GM19463 (cell line): ENCODE data around the gene SSBP4.
A peak's percentile ranks its signal among the peaks of the same experiment; 100 is the strongest.
"Not testable (repeated sequence)": the region's sequence is repeated elsewhere in the genome, so short reads cannot be mapped to it uniquely, and the experiment has no call there.

Source experiments
- ATAC-seq: cut with Tn5 transposase; IDR thresholded peaks from one replicate; pipeline ENCODE4 v1.9.1; 2021; ENCODE audit warnings: mild to moderate bottlenecking, moderate library complexity; ENCODE audit not compliant: unreplicated experiment

SSBP4 gene

DNA sequence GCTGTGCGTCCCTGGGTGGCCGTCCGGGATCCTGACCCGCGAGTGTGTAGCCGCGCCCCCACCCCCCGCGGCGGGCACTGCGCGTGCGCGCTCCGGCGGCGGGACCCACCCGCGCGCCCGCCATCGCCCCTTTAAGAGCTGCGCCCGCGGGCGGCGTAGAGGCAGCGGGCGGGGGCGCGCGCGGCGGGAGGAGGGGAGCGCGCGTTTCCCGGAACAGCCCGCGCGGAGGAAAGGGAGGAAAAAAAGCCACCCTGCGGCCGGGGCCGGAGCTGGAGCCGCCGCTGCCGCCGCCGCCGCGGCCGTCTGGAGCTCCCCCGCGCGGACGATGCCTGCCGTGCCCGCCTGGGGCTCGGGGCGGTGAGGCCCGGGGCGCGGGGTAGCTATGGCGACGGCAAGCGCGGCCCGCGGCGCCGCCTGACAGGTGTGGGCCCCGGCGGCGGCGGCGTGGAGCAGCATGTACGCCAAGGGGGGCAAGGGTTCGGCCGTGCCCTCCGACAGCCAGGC is at the start of gene SSBP4:
SSBP4 (plus strand) TSS at position 204 of the 504 bp plus-strand sequence; CDS start at position 455, 251 bp downstream.
- peak; percentile 41 for ATAC-seq

DNA sequence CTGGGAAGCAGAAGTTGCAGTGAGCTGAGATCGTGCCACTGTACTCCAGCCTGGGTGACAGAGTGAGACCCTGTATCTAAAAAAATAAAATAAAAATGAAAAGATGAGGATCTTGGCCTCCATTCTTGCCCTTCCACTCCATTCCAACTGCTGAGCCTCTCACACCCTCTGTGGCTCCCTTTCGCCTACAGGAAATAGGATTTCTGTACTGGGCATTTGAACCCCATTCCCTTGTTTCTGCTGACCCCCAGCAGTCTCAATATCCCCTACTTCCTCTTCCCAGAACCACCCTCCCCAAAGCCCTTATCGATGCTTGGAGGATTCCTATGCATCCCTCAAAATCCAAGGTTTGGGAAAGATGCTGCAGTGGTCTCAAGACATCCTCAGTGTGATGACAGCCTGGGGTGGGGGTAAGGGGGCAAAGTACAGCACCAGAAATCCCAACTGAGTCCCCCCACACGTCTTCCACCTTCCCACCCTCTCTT is 45.7 kb upstream of the SSBP4 start:
- ATAC-seq: no peak

DNA sequence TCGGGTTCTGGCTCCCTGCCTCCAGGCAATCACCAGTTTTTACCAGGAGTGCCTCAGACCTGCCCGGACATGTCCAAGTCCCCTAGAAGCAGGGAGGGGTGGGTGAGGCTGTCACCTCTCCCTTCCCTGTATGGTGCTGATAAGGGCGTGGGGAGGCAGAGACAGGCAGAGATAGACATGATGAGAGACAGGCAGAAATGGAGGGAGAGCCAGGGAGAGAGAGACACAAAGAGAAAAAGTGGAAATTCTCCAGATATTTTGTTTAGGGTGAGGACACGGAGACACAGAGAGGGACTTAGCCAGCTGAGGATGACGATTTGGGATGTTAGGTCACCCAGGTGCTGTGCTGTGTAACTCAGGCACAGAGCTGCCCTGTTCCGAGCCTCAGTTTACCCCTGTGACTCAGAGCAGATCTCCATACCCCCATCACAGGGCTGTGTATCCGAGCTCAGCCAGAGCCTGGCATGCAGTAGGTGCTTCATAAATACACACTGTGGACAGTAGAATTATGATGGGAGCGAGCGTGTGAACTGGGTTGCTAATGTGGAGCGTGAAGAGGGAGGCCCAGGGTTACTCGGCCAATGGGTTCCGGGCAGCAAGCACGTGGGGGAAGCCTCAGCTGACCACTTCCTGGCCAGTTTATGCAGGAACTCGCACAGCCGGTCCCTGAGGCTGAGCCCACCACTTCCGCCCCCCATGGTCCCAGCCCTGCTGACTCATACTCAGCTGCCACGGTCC is 45.1 kb upstream of the SSBP4 start:
- ATAC-seq: peak; percentile 84

DNA sequence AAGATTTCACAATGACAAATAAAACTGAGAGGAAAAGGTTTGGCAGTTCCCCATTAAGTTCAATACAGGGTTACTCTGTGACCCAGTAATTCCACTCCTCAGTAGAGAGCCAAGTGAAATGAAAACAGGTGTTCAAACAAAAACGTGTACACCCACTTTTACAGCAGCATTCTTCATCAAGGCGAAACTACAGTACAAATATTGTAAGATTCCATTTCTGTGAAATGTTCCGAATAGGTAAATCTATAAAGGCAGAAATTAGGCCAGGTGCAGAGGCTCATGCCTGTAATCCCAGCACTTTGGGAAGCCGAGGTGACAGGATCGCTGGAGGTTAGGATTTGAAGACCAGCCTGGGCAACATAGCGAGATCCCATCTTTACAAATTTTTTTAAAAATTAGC is 42.2 kb upstream of the SSBP4 start:
- ATAC-seq: no peak

DNA sequence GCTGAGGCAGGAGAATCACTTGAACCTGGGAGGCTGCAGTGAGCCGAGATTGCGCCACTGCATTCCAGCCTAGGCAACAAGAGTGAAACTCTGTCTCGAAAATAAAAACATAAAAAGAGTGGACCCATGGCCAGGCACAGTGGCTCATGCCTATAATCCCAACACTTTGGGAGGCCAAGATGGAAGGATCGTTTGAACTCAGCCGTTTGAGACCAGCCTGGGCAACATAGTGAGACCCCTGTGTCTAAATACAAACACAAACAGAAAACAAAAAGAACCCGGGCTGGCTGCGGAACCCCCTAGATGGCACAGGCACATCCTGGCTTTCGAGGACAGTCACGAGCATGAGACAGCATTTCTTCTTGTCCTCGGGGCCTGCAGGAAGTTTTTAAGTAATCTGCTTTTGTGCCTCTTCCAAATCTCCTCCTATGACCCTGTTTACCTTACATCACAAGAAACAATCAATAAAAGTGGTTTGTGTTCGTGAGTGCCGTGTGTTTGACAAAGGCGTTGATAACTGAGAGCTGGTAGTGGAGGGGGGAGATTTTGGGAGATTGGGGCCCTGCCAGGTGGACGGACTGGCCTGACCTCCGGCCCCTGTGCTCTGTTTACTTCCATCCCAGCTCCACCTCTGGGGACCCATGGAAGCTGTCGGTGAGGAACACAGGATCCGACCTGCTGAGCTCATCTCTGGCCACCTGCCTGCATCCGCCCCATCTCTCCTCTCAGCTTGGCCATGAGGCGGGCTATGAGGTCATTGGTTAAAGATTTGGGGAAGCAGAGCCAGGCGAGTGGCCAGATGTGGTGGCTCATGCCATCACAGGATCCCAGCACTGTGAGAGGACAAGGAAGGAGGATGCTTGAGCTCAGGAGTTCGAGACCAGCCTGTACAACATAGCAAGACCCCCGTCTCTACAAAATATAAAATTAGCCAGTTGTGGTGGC is 39.1 kb upstream of the SSBP4 start:
- ATAC-seq: no peak

DNA sequence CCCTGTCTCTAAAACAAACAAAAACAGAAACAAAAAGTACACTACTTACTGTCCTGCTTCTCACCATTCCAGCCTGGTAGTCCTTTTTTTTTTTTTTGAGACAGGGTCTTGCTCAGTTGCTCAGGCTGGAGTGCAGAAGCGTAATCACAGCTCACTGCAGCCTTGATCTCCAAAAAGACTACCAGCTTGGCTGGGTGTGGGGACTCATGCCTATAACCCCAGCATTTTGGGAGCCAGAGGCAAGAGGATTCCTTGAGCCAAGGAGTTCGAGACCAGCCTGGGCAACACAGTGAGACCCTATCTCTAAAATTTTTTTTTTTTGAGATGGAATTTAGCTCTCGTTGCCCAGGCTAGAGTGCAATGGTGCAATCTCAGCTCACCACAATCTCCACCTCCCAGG is 38.4 kb upstream of the SSBP4 start:
- ATAC-seq: no peak

DNA sequence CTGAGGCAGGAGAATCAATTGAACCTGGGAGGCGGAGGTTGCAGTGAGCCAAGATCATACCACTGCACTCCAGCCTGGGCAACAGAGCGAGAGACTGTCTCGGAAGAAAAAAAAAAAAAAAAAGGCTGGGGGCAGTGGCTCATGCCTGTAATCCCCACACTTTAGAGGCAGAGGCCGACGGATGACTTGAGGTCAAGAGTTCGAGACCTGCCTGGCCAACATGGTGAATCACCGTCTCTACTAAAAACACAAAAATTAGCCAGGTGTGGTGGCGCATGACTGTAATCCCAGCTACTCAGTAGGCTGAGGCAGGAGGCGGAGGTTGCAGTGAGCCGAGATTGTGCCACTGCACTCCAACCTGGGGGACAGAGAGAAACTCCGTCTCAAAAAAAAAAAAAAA is 35.6 kb upstream of the SSBP4 start:
- ATAC-seq: not testable (repeated sequence)

DNA sequence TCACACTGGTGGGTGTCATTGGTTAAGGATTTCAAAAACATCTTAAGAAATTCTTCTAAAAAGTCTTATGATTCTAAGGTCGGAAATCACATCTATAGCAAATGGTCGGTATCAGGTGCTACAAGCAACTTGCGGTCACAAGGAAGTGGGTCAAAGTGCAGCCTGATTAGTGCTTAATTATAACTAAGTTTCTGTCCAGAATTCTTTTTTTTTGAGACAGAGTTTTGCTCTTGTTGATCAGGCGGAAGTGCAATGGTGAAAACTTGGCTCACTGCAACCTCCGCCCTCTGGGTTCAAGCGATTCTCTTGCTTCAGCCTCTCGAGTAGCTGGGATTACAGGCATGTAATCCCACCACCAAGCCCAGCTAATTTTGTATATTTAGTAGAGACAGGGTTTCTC is 34.4 kb upstream of the SSBP4 start:
- ATAC-seq: no peak

DNA sequence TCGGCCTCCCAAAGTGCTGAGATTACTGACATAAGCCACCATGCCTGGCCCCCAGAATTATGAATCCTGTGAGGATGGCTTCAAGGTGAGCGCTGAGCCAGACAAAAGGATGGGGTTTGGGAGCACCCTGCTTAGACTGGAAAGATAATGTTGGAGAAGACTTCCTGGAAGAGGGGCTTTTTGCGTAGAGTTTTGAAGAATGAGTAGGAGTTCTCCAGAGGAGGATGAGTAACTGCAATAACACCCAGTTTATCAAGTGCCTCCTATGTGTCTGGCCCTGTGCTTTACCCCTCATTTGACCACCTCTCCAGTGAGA is 33.9 kb upstream of the SSBP4 start:
- ATAC-seq: no peak

DNA sequence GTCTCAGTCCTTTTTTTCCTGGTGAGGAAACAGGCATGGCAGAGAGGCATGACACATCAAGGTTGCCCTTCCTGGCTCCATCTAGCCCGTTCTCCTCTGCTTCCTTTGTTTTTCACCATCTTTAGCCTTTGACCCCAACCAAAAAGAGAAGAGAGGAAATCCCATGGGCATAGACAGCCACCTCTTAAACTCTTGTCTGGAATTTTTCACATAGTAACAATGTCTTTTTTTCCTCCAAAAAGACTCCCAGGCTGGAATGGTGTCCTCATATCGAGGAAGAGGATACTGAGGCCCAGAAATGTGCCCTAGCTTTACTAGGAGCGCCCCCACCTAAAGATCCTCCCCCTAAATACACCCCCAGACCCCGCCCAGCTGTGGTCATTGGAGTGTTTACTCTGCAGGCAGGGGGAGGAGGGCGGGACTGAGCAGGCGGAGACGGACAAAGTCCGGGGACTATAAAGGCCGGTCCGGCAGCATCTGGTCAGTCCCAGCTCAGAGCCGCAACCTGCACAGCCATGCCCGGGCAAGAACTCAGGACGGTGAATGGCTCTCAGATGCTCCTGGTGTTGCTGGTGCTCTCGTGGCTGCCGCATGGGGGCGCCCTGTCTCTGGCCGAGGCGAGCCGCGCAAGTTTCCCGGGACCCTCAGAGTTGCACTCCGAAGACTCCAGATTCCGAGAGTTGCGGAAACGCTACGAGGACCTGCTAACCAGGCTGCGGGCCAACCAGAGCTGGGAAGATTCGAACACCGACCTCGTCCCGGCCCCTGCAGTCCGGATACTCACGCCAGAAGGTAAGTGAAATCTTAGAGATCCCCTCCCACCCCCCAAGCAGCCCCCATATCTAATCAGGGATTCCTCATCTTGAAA is 33.3 kb upstream of the SSBP4 start, which contains the start of gene GDF15:
GDF15 (plus strand) TSS at position 484 of the 868 bp plus-strand sequence; CDS start at position 516, 32 bp downstream.
- no peak for ATAC-seq

DNA sequence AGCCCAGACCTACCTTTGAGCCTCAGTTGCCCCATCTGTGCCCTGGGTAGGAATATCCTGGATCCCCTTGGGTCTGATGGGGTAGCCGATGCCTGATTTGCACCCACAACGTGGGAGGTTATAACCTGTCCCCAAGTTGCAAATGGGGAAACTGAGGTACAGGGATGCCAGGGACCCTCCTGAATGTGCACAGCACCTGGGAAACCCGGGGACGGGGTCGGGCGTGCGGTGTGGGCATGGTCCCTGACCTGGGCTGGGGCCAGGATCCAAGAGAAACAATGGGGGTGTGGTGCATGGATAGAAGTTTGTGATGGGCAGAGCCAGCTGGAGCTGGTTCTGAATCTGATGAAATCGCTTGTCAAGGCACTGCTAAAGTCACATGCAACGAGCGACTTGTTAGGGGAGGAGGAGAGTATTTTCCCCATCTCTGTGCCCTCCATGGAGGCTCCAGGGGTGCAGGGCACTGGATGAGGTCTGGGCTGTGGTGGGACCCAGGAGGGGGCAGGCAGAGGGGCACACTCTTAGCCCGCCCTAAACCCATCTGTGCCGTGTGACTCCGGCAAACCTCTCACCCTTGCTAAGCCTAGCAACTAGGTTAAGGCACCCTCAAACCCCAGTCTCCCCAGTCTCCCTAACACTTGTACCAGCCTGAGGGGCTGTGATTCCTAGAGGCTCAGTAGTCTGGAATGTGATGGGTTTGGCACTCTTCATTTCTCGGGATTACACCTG is 32.5 kb upstream of the SSBP4 start:
- no peak for ATAC-seq

DNA sequence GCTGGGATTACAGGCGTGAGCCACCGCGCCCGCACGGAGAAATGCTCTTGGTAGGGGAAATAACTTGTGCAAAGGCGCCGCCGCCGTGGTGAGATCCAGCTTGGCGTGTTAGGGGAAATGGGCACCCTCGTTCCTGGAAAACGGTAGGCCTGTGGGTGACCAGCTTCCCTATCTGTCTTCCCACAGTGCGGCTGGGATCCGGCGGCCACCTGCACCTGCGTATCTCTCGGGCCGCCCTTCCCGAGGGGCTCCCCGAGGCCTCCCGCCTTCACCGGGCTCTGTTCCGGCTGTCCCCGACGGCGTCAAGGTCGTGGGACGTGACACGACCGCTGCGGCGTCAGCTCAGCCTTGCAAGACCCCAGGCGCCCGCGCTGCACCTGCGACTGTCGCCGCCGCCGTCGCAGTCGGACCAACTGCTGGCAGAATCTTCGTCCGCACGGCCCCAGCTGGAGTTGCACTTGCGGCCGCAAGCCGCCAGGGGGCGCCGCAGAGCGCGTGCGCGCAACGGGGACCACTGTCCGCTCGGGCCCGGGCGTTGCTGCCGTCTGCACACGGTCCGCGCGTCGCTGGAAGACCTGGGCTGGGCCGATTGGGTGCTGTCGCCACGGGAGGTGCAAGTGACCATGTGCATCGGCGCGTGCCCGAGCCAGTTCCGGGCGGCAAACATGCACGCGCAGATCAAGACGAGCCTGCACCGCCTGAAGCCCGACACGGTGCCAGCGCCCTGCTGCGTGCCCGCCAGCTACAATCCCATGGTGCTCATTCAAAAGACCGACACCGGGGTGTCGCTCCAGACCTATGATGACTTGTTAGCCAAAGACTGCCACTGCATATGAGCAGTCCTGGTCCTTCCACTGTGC is 30.9 kb upstream of the SSBP4 start:
- ATAC-seq: peak; percentile 69

DNA sequence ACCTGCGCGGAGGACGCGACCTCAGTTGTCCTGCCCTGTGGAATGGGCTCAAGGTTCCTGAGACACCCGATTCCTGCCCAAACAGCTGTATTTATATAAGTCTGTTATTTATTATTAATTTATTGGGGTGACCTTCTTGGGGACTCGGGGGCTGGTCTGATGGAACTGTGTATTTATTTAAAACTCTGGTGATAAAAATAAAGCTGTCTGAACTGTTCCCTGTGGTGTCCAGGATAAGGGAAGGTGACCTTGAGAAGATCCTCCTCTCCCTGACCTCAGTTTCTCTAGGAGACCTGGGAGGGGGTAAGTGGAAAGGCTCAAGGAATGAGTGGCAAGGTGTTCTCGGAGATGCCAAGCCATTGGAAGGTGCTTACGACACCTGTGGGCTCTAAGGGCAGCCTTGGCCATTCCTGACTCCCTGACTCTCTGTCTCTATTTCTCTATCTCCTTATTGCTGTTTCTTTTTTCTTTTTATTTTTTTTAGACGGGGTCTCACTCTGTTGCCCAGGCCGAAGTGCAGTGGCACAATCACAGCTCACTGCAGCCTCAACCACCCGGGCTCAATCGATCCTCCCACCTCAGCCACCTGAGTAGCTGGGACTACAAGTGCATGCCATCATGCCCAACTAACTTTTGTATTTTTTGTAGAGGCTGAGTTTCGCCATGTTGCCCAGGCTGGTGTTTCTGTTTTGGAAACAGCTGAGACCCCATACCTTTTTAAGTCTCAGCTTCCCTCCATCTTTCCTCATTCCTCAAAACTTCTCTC is 30.1 kb upstream of the SSBP4 start:
- ATAC-seq: no peak

DNA sequence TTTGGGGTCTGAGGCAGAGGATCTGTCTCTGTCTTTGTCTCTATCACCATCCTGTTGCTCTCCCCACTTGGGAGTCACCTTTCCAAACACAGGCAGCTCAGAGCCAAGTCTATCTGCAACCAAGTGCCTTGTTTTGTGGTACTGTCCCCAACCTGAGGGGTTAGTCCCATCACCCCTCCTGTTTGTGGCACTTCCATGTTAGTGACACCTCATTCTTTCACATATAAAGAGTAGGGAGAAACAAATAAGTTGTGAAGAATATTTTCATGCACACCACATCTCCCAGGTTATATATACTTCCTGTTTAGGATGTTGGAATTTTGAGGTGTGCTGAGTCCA is 29.5 kb upstream of the SSBP4 start:
- no peak for ATAC-seq

DNA sequence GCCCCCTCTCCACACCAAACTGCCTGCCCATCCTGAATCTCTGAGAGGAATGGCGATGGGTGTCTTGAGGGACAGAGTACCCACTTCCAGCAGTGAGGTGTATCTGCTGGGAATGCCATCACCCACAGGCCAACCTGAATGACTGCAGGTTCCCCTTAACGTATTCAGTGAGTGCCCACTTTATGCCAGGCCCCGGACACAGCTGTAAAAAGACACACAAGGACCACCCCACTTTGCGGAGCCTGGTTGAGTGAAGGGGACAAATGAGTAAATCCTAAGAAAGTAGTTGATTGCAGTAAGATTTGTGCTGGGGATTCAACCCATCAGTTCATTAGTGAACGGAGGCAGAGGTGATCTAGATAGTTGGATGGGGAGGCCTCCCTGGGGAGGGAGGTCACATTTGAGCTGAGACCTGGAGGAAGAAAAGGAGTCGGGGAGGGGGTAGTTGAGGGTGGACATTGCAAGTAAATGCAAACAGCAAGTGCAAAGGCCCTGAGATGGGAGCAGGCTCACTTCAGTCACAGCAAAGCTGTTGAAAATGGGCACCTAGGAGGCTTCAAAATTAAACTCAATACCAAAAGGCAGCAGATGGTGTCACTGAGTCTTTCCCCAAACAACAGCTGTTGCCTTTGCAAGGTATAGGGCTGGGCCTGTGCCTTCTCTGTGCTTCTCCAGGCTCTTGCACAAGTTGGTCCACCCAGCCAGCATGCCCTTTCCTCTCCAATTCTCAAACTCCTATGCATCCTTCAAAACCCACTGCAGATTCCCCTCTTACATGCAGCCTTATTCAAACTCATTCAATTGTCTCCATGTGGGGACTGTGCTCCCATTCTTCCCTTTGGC is 28.9 kb upstream of the SSBP4 start:
- no peak for ATAC-seq

DNA sequence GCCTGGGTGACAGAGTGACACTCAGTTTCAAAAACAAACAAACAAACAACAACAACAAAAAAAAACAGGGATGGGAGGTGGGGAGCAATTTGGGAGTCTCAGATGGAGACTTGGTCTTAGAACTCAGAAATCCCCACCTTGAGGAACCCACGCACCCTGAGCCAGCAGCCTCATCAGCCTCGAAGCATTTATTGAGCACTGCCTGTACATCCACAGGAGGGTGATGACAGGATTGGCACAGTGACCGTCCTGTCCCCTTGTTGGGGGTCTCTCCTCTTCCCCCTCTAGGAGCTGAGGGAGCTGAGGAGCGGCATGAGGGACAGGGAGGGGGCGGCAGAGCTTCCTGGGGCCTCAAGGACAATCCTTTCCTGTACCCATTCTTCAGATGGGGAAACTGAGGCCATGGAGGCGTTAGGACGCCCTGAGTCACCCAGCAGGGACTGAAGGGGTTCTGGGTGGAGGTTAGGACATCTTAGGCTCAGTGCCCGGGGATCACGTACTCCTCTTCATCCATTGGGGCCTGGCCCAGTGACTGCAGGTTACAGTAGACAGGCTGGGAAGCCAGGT is 27.6 kb upstream of the SSBP4 start:
- no peak for ATAC-seq

DNA sequence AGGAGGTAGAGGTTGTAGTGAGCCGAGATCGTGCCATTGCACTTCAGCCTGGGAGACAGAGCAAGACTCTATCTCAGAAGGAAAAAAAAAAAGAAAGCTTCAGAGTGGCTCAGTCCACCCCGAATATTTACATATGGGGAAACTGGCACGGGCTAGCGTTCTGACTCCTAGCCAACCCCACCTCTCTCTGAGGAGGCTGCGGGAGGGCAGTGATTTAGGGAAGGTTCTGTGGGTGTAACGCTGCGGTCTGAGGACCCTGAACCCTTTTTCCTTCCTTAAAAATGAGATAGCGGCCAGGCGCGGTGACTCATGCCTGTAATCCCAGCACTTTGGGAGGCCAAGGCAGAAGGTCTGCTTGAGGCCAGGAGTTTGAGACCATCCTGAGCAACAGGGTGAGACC is 26.8 kb upstream of the SSBP4 start:
- no peak for ATAC-seq
